ENCODE data around the gene ITPK1. TPM values are rescaled to one million over a fixed set of nuclear protein-coding genes. Genes with fewer than 3 reads are reported as not detected.

The ITPK1 gene
- total RNA-seq, 4 donors from 2014 or later: 32.6 to 94.9 (median 54.6) TPM

- no peak for TF ChIP-seq CTCF (IDR thresholded peaks at IDR 0.05)
- ATAC-seq (ENCODE audit: low FRiP score) (no peak), DNase-seq (ENCODE audit: low spot score) (no peak)
These were observed 68.6 kb downstream of the ITPK1 start for GRCh38 chr14:93047157-93047556.

GRCh38 chr14:93046705-93047050, 69.0 kb downstream of the ITPK1 start:
- TF ChIP-seq CTCF (IDR thresholded peaks at IDR 0.05): no peak
- no peak for ATAC-seq (ENCODE audit: low FRiP score)

GRCh38 chr14:93045965-93046704, 69.6 kb downstream of the ITPK1 start:
- no peak for ATAC-seq (ENCODE audit: low FRiP score)
- DNase-seq (ENCODE audit: low spot score): no peak
- no peak for TF ChIP-seq CTCF (IDR thresholded peaks at IDR 0.05)

More at GRCh38 chr14:93046705-93047050, 69.0 kb downstream of the ITPK1 start:
- no peak for DNase-seq (ENCODE audit: low spot score)

DNA sequence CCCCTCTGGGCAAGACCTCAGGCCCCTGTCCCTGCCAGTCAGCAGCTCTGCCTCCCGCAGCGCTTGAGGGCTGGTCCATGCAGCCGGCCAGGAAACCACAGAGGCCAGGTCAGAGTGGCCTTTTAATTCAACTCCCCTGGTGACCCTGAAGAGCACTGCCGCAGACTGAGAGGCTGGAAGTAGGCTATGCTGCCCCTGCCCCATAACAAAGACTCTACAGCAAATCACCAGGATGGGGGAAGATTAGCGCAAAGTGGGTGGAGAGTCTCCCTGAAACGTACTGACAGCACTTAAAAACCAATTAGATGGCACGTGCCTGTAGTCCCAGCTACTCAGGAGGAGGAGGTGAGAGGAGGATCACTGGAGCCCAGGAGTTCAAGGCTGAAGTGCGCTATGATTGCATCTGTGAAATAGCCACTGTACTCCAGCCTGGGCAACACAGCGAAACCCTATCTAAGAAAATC, 70.5 kb downstream of the ITPK1 start:
- no peak for TF ChIP-seq CTCF (IDR thresholded peaks at IDR 0.05)
- no peak for ATAC-seq (ENCODE audit: low FRiP score)

DNA sequence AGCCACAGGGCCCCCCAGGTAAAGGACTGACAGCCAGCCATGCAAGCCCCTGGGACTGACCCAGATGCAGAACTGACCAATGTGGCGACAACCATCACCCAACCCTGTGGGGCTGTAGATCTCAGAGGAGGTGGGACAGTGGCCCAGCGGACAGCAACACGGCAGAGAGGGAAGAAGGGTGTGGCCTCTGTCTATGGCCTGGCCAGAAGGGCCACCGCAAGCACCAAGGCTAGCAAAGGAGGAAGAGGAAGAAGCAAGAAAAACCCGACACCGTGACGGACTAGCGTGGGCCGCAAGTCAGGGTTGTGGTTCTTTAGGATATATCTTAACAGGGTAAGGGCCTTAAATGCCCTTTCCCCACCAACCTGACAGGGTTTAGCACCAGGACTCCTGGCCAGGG, 71.2 kb downstream of the ITPK1 start:
- ATAC-seq (ENCODE audit: low FRiP score) (no peak), DNase-seq (ENCODE audit: low spot score) (no peak)
- TF ChIP-seq CTCF (IDR thresholded peaks at IDR 0.05): no peak

More for the DNA sequence above, 70.5 kb downstream of the ITPK1 start:
- no peak for DNase-seq (ENCODE audit: low spot score)

GRCh38 chr14:93044121-93044520, 71.6 kb downstream of the ITPK1 start:
- ATAC-seq (ENCODE audit: low FRiP score) (no peak), DNase-seq (ENCODE audit: low spot score) (no peak)
- TF ChIP-seq CTCF (IDR thresholded peaks at IDR 0.05): no peak
